HG02938 (cell line): ENCODE measurements around the gene SERPINE1.
"Not testable (repeated sequence)": the region's sequence is repeated elsewhere in the genome, so short reads cannot be mapped to it uniquely, and the experiment has no call there.

Source experiments
- ATAC-seq: cut with Tn5 transposase; IDR thresholded peaks from one replicate; pipeline ENCODE4 v1.9.1; 2021; ENCODE audit warnings: mild to moderate bottlenecking, moderate library complexity; ENCODE audit not compliant: unreplicated experiment

The SERPINE1 gene

GRCh38 chr7:101100858-101101847 lies 25.8 kb upstream of the SERPINE1 start:
- ATAC-seq: no peak

GRCh38 chr7:101102026-101102425 lies 24.9 kb upstream of the SERPINE1 start:
- ATAC-seq: no peak

GRCh38 chr7:101103701-101104100 lies 23.2 kb upstream of the SERPINE1 start:
- not testable (repeated sequence) for ATAC-seq

GRCh38 chr7:101104193-101104713 lies 22.7 kb upstream of the SERPINE1 start:
- no peak for ATAC-seq

- ATAC-seq: no peak
Measured at GRCh38 chr7:101104799-101105198, 22.1 kb upstream of the SERPINE1 start.

GRCh38 chr7:101105248-101105647 lies 21.7 kb upstream of the SERPINE1 start:
- not testable (repeated sequence) for ATAC-seq

- ATAC-seq: no peak
Measured at GRCh38 chr7:101106386-101106785, 20.5 kb upstream of the SERPINE1 start.

GRCh38 chr7:101108330-101108857 lies 18.5 kb upstream of the SERPINE1 start:
- no peak for ATAC-seq

- no peak for ATAC-seq
Measured at GRCh38 chr7:101108961-101109360, 17.9 kb upstream of the SERPINE1 start.

GRCh38 chr7:101109368-101109767 lies 17.5 kb upstream of the SERPINE1 start:
- ATAC-seq: no peak

- no peak for ATAC-seq
Measured at GRCh38 chr7:101111261-101111660, 15.6 kb upstream of the SERPINE1 start.

- no peak for ATAC-seq
Measured at GRCh38 chr7:101112233-101112632, 14.7 kb upstream of the SERPINE1 start.

- not testable (repeated sequence) for ATAC-seq
Measured at GRCh38 chr7:101113140-101113539, 13.8 kb upstream of the SERPINE1 start.

- no peak for ATAC-seq
Measured at GRCh38 chr7:101113836-101114235, 13.1 kb upstream of the SERPINE1 start.

GRCh38 chr7:101114492-101114891 lies 12.4 kb upstream of the SERPINE1 start:
- no peak for ATAC-seq

- no peak for ATAC-seq
Measured at GRCh38 chr7:101115215-101115614, 11.7 kb upstream of the SERPINE1 start.

- no peak for ATAC-seq
Measured at GRCh38 chr7:101116898-101117297, 10.0 kb upstream of the SERPINE1 start.

GRCh38 chr7:101118856-101119255 lies 8.0 kb upstream of the SERPINE1 start:
- no peak for ATAC-seq

- no peak for ATAC-seq
Measured at GRCh38 chr7:101119876-101120275, 7.0 kb upstream of the SERPINE1 start.

GRCh38 chr7:101120315-101120714 lies 6.6 kb upstream of the SERPINE1 start:
- no peak for ATAC-seq

GRCh38 chr7:101121631-101121990 lies 5.3 kb upstream of the SERPINE1 start:
- ATAC-seq: not testable (repeated sequence)
